ENCODE results near the gene SLC25A38.
A peak's percentile ranks its signal among the peaks of the same experiment; 100 is the strongest.

The SLC25A38 gene

DNA sequence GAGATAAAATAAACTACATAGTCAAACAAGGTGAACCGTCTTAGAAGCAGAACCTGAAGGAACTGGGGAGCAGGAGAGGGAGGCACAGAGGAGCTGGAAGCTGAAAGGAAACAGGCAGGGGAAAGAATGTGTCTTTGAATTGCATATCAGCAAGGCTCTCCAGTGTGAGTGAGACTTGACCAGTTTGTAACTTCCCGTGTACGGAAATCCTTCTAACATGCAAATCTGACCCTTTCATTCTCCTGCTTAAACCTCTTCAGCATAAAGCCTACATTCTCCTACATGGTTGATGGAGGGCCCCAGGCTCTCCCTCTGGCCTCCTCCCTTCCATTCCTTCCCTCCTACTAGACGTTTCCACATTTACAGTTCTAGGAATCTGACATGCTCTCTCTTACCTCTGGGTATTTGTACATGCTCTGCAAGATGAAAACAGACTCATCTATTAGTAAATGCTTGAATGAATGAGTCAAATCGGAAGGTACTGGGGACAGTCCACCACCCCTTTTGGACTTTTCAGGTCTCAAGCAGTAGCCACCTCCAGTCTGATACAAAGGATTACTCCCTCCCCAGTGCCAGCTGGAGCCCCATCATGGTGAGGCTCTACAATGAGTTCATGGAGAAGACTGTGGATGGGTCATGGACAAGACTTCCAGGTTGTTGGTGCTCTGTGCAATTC, 6.1 kb upstream of the SLC25A38 start:
- DNase-seq (ENCODE audit: low spot score) = no peak

- peak; percentile 27 for DNase-seq (ENCODE audit: low spot score)
These were observed 5.1 kb upstream of the SLC25A38 start for GRCh38 chr3:39378088-39378487.

GRCh38 chr3:39378957-39379777, 4.0 kb upstream of the SLC25A38 start:
- DNase-seq (ENCODE audit: low spot score) = no peak

DNA sequence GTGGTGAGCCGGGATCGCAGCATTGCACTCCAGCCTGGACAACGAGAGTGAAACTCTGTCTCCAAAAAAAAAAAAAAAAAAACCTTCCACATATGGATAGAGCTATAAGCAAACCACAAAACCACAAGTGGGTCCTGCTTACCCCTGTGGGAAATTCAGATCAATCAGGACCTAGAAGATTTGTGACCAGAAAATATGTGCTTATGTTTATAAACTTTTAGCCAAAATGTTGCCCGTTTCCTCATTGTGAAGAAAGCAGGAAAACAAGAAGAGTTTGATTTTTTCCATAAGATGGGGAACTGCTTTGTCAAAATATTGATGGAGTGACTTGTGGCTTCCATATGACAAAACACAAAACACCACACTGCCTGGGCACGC, 3.4 kb upstream of the SLC25A38 start:
- DNase-seq (ENCODE audit: low spot score) = no peak

DNA sequence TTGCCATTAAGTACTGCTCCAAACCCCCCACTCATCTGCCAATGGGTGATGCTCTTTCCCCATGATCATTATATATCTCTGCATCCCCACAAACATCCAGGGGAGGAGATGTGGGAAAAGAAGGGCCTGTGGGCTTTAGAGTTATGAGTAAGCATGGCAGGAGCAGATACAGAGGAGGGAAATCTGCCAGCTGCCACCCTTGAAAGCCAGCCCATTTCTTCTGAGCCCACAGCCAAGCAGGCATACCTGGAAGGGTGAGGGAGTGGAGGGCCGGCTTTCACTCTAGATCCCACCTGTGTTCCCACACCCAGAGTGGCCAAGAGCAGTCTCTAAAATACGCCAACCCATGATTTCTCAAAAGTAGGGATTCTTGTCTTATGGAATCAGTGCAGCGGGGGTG, 1.7 kb upstream of the SLC25A38 start:
- no peak for DNase-seq (ENCODE audit: low spot score)

GRCh38 chr3:39383881-39384664, 903 bp downstream of the SLC25A38 start:
- DNase-seq (ENCODE audit: low spot score) = peak; percentile 99

DNA sequence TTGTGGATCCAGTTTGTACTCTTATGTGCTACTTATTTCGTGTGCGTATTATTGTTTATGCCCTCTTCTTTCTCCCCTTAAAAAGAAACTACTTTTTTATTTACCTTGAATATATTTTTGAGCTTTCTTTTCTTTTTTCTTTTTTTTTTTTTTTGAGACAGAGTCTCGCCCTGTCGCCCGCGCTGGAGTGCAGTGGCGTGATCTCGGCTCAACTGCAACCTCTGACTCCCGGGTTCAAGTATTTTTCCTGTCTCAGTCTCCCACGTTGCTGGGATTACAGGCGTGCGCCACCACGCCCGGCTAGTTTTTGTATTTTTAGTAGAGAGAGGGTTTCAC, 1.5 kb downstream of the SLC25A38 start:
- DNase-seq (ENCODE audit: low spot score) = no peak

DNA sequence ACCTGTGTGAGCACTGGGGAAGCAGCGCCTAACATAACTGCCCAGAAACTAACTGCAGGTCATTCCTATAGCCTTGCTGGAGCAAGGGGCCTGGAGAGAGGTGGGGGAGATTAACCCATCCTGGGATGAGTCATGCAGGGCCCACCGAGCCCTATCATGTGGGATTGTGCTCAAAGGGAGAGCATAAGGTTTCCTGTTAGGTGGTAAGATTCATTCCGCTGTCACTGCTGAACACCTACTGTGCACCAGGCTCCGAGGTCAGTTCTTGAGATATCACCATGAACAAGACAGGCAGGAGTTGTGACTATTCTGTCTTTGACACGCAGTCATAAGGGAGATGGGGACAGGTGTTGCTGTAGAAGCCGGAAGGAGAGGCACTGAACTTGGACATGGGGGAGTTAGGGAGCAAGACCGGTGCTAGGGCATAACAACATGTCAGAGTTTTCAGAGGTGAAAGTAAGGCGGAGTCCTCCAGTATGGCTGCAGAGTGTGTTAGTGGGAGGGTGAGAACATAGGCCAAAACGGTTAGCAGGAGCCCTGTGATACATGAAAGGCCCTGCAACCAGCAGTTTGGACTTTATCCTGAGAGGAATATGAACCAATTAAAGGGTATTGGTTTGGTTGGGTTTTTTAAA, 2.4 kb downstream of the SLC25A38 start:
- no peak for DNase-seq (ENCODE audit: low spot score)

DNA sequence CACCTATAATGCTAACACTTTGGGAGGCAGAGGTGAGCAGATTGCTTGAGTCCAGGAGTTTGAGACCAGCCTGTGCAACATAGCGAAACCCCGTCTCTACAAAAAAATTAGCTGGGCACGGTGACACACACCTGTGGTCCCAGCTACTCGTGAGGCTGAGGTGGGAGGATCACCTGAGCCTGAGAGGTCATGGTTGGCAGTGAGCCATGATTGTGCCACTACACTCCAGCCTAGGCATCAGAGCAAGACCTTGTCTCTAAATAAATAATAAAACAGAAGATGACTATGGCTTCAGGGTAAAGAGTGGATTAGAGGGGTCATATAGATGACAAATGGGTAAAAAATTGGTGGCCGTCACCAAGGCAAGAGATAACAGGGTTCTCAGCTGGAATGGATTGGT, 3.1 kb downstream of the SLC25A38 start:
- no peak for DNase-seq (ENCODE audit: low spot score)

GRCh38 chr3:39387411-39387975, 4.3 kb downstream of the SLC25A38 start:
- DNase-seq (ENCODE audit: low spot score) = no peak

DNA sequence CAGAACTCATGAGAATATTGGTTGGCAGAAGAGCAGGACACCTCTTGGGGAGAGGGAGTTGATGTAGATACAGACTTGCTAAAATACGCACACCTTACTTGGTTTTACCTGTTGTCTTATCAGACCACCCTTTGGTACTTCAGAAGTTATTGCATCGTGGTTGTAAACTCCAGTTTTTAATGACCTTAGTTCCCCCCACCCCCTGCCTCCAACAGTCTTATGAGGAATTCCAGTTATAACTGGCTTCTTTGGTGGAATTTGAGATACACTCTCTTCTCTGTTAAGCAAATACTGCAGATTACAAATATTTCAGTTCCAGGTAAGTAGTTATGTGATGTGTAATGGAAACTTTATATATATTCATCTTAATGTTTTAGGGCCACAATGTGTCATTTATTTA, 5.0 kb downstream of the SLC25A38 start:
- no peak for DNase-seq (ENCODE audit: low spot score)

GRCh38 chr3:39388741-39389248, 5.6 kb downstream of the SLC25A38 start:
- no peak for DNase-seq (ENCODE audit: low spot score)

- no peak for DNase-seq (ENCODE audit: low spot score)
These were observed 7.0 kb downstream of the SLC25A38 start for GRCh38 chr3:39390181-39390580.

GRCh38 chr3:39396690-39397089, 13.5 kb downstream of the SLC25A38 start:
- DNase-seq (ENCODE audit: low spot score) = no peak

DNA sequence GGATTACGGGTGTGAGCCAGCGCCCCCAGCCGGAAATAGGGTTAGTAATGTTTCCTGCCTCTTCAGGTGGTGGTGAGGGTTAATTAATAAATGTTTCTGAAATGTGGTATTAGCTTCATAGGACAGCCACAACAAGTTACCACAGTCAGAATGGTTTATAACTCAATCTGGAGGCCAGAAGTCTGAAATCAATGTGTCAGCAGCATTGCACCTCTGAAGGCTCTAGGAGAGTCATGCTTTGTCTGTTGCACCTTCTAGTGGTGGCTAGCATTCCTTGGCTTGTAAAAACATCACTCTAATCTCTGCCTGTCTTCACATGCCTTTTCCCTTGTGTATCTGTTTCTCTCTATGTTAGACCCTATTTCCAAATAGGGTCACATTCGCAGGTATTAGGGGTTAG, 15.5 kb downstream of the SLC25A38 start:
- DNase-seq (ENCODE audit: low spot score) = no peak

- no peak for DNase-seq (ENCODE audit: low spot score)
These were observed 18.8 kb downstream of the SLC25A38 start for GRCh38 chr3:39401983-39402382.

GRCh38 chr3:39404943-39405686, 21.9 kb downstream of the SLC25A38 start:
- no peak for DNase-seq (ENCODE audit: low spot score)

- no peak for DNase-seq (ENCODE audit: low spot score)
These were observed 22.7 kb downstream of the SLC25A38 start for GRCh38 chr3:39405687-39406367.

GRCh38 chr3:39406368-39407258, 23.4 kb downstream of the SLC25A38 start, which contains the start of gene RPSA:
RPSA (plus strand) TSS chr3:39406720; CDS start chr3:39407654, 934 bp downstream.
- DNase-seq (ENCODE audit: low spot score) = peak; percentile 95

- DNase-seq (ENCODE audit: low spot score) = no peak
These were observed 24.1 kb downstream of the SLC25A38 start for GRCh38 chr3:39407259-39407629.
